ENCODE measurements around the gene CRB2.
A peak's percentile ranks its signal among the peaks of the same experiment; 100 is the strongest.

The CRB2 gene

DNA sequence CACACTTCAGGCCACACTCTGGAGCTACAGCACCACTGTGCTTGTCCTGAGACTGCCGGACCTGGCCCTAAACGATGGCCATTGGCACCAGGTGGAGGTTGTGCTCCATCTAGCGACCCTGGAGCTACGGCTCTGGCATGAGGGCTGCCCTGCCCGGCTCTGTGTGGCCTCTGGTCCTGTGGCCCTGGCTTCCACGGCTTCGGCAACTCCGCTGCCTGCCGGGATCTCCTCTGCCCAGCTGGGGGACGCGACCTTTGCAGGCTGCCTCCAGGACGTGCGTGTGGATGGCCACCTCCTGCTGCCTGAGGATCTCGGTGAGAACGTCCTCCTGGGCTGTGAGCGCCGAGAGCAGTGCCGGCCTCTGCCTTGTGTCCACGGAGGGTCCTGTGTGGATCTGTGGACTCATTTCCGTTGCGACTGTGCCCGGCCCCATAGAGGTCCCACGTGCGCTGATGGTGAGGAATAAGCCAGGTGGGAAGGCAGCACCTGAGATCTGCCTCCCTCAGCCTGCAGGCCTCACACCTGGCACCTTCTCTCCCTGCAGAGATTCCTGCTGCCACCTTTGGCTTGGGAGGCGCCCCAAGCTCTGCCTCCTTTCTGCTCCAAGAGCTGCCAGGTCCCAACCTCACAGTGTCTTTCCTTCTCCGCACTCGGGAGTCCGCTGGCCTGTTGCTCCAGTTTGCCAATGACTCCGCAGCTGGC, 14.7 kb downstream of the CRB2 start:
- Mint-ChIP-seq H3K4me1 (peaks cover 26% of the 10 kb centered on the region), H3K27me3 (ENCODE audit: low read depth) (peaks cover 13% of the 10 kb centered on the region), H3K9me3 (no peaks in the 10 kb centered on the region), H3K4me3 (no peak overlapping the region), H3K27ac (no peak overlapping the region), H3K36me3 (ENCODE audit: low read depth) (peaks cover 7% of the 10 kb centered on the region)
- TF ChIP-seq CTCF (IDR thresholded peaks at IDR 0.05; ENCODE audit: unreplicated experiment in 3 of 3), result no peak

- TF ChIP-seq CTCF (IDR thresholded peaks at IDR 0.05; ENCODE audit: unreplicated experiment in 3 of 3), result no peak
- Mint-ChIP-seq H3K27ac (no peak overlapping the region), H3K9me3 (no peaks in the 10 kb centered on the region), H3K27me3 (ENCODE audit: low read depth) (peaks cover 13% of the 10 kb centered on the region), H3K4me3 (no peak overlapping the region), H3K36me3 (ENCODE audit: low read depth) (peaks cover 7% of the 10 kb centered on the region), H3K4me1 (peaks cover 31% of the 10 kb centered on the region)
Measured at GRCh38 chr9:123371228-123371584, 15.2 kb downstream of the CRB2 start.

DNA sequence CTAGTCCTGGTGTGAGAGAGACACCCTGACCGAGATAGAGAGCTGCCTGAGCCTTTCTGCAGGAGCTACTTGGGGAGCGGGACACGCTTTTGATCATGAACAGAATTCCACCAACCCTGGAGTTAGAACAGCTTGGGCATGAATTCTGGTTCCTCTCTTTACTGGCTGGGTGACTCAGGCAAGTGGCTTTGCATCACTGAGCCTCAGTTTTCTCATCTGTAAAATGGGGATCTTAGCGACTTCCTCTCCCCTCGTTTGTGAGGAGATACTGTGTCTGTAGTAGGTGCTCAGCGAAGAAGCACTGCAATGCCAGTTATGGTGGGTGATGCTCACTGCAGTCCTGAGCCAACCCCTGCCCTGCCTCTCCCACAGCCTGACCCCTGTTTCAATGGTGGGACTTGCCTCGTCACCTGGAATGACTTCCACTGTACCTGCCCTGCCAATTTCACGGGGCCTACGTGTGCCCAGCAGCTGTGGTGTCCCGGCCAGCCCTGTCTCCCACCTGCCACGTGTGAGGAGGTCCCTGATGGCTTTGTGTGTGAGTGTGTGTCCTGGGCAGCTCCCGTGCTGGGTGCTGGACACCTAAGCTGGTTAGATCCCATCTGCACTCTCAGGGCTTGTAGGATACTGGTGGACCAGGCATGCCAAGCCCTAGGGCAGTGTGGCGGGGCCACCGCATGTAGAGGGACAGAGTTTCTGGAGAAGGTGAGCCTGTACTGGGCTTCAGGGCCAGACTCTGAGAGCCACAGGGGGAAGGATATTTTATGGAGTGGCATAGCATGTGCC, 16.0 kb downstream of the CRB2 start:
- TF ChIP-seq CTCF (IDR thresholded peaks at IDR 0.05; ENCODE audit: unreplicated experiment in 3 of 3), result no peak
- no peaks in the 10 kb centered on the region for H3K9me3 Mint-ChIP-seq
- H3K4me1 Mint-ChIP-seq, result peaks cover 39% of the 10 kb centered on the region
- peak overlapping the region in 1 of 3 experiments; percentile 7 for H3K4me3 Mint-ChIP-seq
- H3K27me3 Mint-ChIP-seq (ENCODE audit: low read depth), result peaks cover 13% of the 10 kb centered on the region
- H3K27ac Mint-ChIP-seq, result peak overlapping the region in 2 of 3 experiments; percentile 75 to 87
- peaks cover 7% of the 10 kb centered on the region for H3K36me3 Mint-ChIP-seq (ENCODE audit: low read depth)

GRCh38 chr9:123372766-123373446, 16.9 kb downstream of the CRB2 start:
- Mint-ChIP-seq H3K36me3 (ENCODE audit: low read depth) (peaks cover 7% of the 10 kb centered on the region), H3K9me3 (no peaks in the 10 kb centered on the region), H3K27ac (peak overlapping the region in 2 of 3 experiments; percentile 75 to 87), H3K4me1 (peaks cover 45% of the 10 kb centered on the region), H3K4me3 (peak overlapping the region in 1 of 3 experiments; percentile 27), H3K27me3 (ENCODE audit: low read depth) (peaks cover 13% of the 10 kb centered on the region)
- no peak for TF ChIP-seq CTCF (IDR thresholded peaks at IDR 0.05; ENCODE audit: unreplicated experiment in 3 of 3)

DNA sequence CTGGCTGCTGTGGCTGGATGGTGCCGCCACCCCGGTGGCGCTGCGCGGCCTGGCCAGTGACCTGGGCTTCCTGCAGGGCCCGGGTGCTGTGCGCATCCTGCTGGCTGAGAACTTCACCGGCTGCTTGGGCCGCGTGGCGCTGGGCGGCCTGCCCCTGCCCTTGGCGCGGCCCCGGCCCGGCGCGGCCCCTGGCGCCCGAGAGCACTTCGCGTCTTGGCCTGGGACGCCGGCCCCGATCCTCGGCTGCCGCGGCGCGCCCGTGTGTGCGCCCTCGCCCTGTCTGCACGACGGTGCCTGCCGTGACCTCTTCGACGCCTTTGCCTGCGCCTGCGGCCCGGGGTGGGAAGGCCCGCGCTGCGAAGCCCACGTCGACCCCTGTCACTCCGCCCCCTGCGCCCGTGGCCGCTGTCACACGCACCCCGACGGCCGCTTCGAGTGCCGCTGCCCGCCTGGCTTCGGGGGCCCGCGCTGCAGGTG, 17.5 kb downstream of the CRB2 start:
- peaks cover 7% of the 10 kb centered on the region for H3K36me3 Mint-ChIP-seq (ENCODE audit: low read depth)
- TF ChIP-seq CTCF (IDR thresholded peaks at IDR 0.05; ENCODE audit: unreplicated experiment in 3 of 3), result no peak
- no peaks in the 10 kb centered on the region for H3K9me3 Mint-ChIP-seq
- peaks cover 13% of the 10 kb centered on the region for H3K27me3 Mint-ChIP-seq (ENCODE audit: low read depth)
- peak overlapping the region in 1 of 3 experiments; percentile 87 for H3K27ac Mint-ChIP-seq
- peaks cover 51% of the 10 kb centered on the region for H3K4me1 Mint-ChIP-seq
- no peak overlapping the region for H3K4me3 Mint-ChIP-seq
